HepG2 (cell line): ENCODE measurements around the gene POLR1E. TPM values are rescaled to one million over a fixed set of nuclear protein-coding genes. Genes with fewer than 3 reads are reported as not detected.

ENCODE experiments used
- ADNP ChIP-seq: sonication (generic); formaldehyde crosslinking; IDR thresholded peaks from 2 replicates; pipeline ENCODE4 v1.4.0; 2020; ENCODE audit warnings: missing genetic modification reagents
- AHDC1 ChIP-seq: sonication (generic); formaldehyde crosslinking; IDR thresholded peaks from 2 replicates; pipeline ENCODE4 v1.5.1; 2020; ENCODE audit warnings: mild to moderate bottlenecking, missing genetic modification reagents, borderline replicate concordance
- E2F1 ChIP-seq: sonication (generic); formaldehyde crosslinking; IDR thresholded peaks from 2 replicates; pipeline ENCODE4 v1.5.0; 2020; ENCODE audit warnings: missing genetic modification reagents
- KDM5B ChIP-seq: sonication (generic); formaldehyde crosslinking; IDR thresholded peaks from 2 replicates; pipeline ENCODE4 v1.4.0; 2020; ENCODE audit warnings: missing genetic modification reagents, mild to moderate bottlenecking, borderline replicate concordance
- MYC ChIP-seq: sonication (generic); formaldehyde crosslinking; IDR thresholded peaks from 2 replicates; pipeline ENCODE4 v1.9.0; 2021; ENCODE audit warnings: missing genetic modification reagents, borderline replicate concordance
- NBN ChIP-seq: fragments of 450-650 bp; conservative IDR thresholded peaks from 2 replicates; pipeline ENCODE4 v1.6.1; 2017
- ZKSCAN5 ChIP-seq: sonication (generic); formaldehyde crosslinking; IDR thresholded peaks from 2 replicates; pipeline ENCODE4 v1.5.1; 2020; ENCODE audit warnings: mild to moderate bottlenecking, missing genetic modification reagents
- ZNF292 ChIP-seq: sonication (generic); formaldehyde crosslinking; IDR thresholded peaks from 2 replicates; pipeline ENCODE4 v1.8.1; 2022; ENCODE audit warnings: mild to moderate bottlenecking, low read depth, missing genetic modification reagents, borderline replicate concordance
- ZNF33A ChIP-seq: sonication (generic); formaldehyde crosslinking; IDR thresholded peaks from 2 replicates; pipeline ENCODE4 v1.5.1; 2020; ENCODE audit warnings: missing genetic modification reagents, mild to moderate bottlenecking, moderate library complexity, borderline replicate concordance
- ZNF503 ChIP-seq: sonication (generic); formaldehyde crosslinking; IDR thresholded peaks from 2 replicates; pipeline ENCODE4 v1.4.0; 2020; ENCODE audit warnings: missing genetic modification reagents
- polyA plus RNA-seq, 8 experiments: library from polyadenylated mRNA; depleted of rRNA in 3 of 8; stranded (reverse) in 7 of 8; unstranded in 1 of 8; fragments of >200 nt; fragmentation: Illumina TruSeq in 4 of 8; extraction: Trizol in 4 of 8; gene quantifications; 2 replicates each; pipeline versions ENCODE4 v1.2.1 to v1.2.3, GENCODE V29; 2011 to 2016; ENCODE audit warnings: low read depth in 4 of 8, missing spikeins in 1 of 8, mixed read lengths in 1 of 8; ENCODE audit not compliant: insufficient read depth in 1 of 8
- total RNA-seq, 5 experiments: library from RNA; depleted of rRNA; stranded (reverse); fragments of >200 nt; fragmentation: Illumina TruSeq; extraction: Trizol; gene quantifications; 2 replicates each; pipeline ENCODE4 v1.2.3, GENCODE V29; 2016; ENCODE audit warnings: low read depth in 1 of 5

POLR1E gene
- total and polyA plus RNA-seq, 2 of the 13 experiments (the other 11 are each of a cell fraction or from before 2014, with no cell fraction given), result 23.0 to 37.8 TPM

- TF ChIP-seq AHDC1 (peak; percentile 30; the same call in 1 of the 2 replicates), KDM5B (peak; percentile 76), ZNF33A (CRISPR knock-in tag) (no peak), ZNF292 (CRISPR knock-in tag) (peak; percentile 32; the same call in 1 of the 2 replicates), NBN (no peak), ZKSCAN5 (CRISPR knock-in tag) (no peak), E2F1 (CRISPR knock-in tag) (peak; percentile 82), MYC (CRISPR knock-in tag) (peak; percentile 93; the same call in 1 of the 2 replicates), ADNP (CRISPR knock-in tag) (no peak), ZNF503 (CRISPR knock-in tag) (peak; percentile 37; the same call in 1 of the 2 replicates)
Observed at GRCh38 chr9:37485389-37486255, at the start of gene POLR1E (continued).
